Measurements from ENCODE around the gene CALHM6.
A peak's percentile ranks its signal among the peaks of the same experiment; 100 is the strongest.

CALHM6 gene

GRCh38 chr6:116445102-116445501, 16.1 kb upstream of the CALHM6 start:
- DNase-seq (ENCODE audit: low spot score), result no peak

- DNase-seq (ENCODE audit: low spot score), result no peak
Observed at GRCh38 chr6:116446399-116446798, 14.8 kb upstream of the CALHM6 start.

- DNase-seq (ENCODE audit: low spot score), result no peak
Observed at GRCh38 chr6:116447052-116447451, 14.1 kb upstream of the CALHM6 start.

- no peak for DNase-seq (ENCODE audit: low spot score)
Observed at GRCh38 chr6:116447496-116448011, 13.6 kb upstream of the CALHM6 start.

- no peak for DNase-seq (ENCODE audit: low spot score)
Observed at GRCh38 chr6:116449565-116449964, 11.6 kb upstream of the CALHM6 start.

- DNase-seq (ENCODE audit: low spot score), result no peak
Observed at GRCh38 chr6:116450185-116450710, 10.9 kb upstream of the CALHM6 start.

GRCh38 chr6:116450769-116451740, 10.1 kb upstream of the CALHM6 start:
- no peak for DNase-seq (ENCODE audit: low spot score)

- no peak for DNase-seq (ENCODE audit: low spot score)
Observed at GRCh38 chr6:116451916-116452315, 9.3 kb upstream of the CALHM6 start.

- DNase-seq (ENCODE audit: low spot score), result no peak
Observed at GRCh38 chr6:116452531-116452930, 8.6 kb upstream of the CALHM6 start.

GRCh38 chr6:116456106-116456505, 5.1 kb upstream of the CALHM6 start:
- DNase-seq (ENCODE audit: low spot score), result no peak

- no peak for DNase-seq (ENCODE audit: low spot score)
Observed at GRCh38 chr6:116456927-116457326, 4.2 kb upstream of the CALHM6 start.

- no peak for DNase-seq (ENCODE audit: low spot score)
Observed at GRCh38 chr6:116458264-116458663, 2.9 kb upstream of the CALHM6 start.

GRCh38 chr6:116459927-116460326, 1.2 kb upstream of the CALHM6 start:
- no peak for DNase-seq (ENCODE audit: low spot score)

GRCh38 chr6:116461932-116462885, 1.0 kb downstream of the CALHM6 start:
- peak; percentile 60 for DNase-seq (ENCODE audit: low spot score)

GRCh38 chr6:116463301-116463700, 2.1 kb downstream of the CALHM6 start:
- no peak for DNase-seq (ENCODE audit: low spot score)

GRCh38 chr6:116465246-116465645, 4.1 kb downstream of the CALHM6 start:
- DNase-seq (ENCODE audit: low spot score), result no peak

GRCh38 chr6:116467096-116467495, 5.9 kb downstream of the CALHM6 start:
- no peak for DNase-seq (ENCODE audit: low spot score)

GRCh38 chr6:116467514-116467913, 6.3 kb downstream of the CALHM6 start:
- DNase-seq (ENCODE audit: low spot score), result no peak

GRCh38 chr6:116468293-116468692, 7.1 kb downstream of the CALHM6 start:
- DNase-seq (ENCODE audit: low spot score), result no peak

- DNase-seq (ENCODE audit: low spot score), result no peak
Observed at GRCh38 chr6:116471531-116471930, 10.4 kb downstream of the CALHM6 start.

GRCh38 chr6:116472706-116473105, 11.5 kb downstream of the CALHM6 start:
- DNase-seq (ENCODE audit: low spot score), result no peak

GRCh38 chr6:116475141-116475540, 14.0 kb downstream of the CALHM6 start:
- no peak for DNase-seq (ENCODE audit: low spot score)
